Gastroesophageal sphincter (tissue), 4 donors: ENCODE results near the gene PPP1R37. TPM values are rescaled to one million over a fixed set of nuclear protein-coding genes. Genes with fewer than 3 reads are reported as not detected.

Experiments used
- ATAC-seq: fragments of 150-250 bp; one replicate; pipeline ENCODE4 v1.9.1; 2016; ENCODE audit warnings: mild to moderate bottlenecking, moderate library complexity
- H3K27ac ChIP-seq, 4 donors: fragments of 200-600 bp; sonication (generic) in 3 of 4; 1 replicate in 3 of 4; 2 replicates in 1 of 4; pipeline ENCODE4 v1.5.1; 2016 to 2019
- H3K27me3 ChIP-seq: fragments of 200-600 bp; sonication (generic); one replicate; pipeline ENCODE4 v1.5.1; 2019
- H3K36me3 ChIP-seq, 2 donors: fragments of 200-600 bp; sonication (generic); one replicate each; pipeline ENCODE4 v1.5.1; 2019; ENCODE audit warnings: control low read depth in 1 of 2
- H3K4me1 ChIP-seq, 3 donors: fragments of 200-600 bp; sonication (generic); 1 replicate in 2 of 3; 2 replicates in 1 of 3; pipeline ENCODE4 v1.5.1; 2016 to 2019; ENCODE audit warnings: control low read depth in 2 of 3
- H3K4me3 ChIP-seq, 2 donors: fragments of 200-600 bp; sonication (generic); one replicate each; pipeline ENCODE4 v1.5.1; 2019; ENCODE audit warnings: mild to moderate bottlenecking in 1 of 2, moderate library complexity in 1 of 2
- H3K9me3 ChIP-seq, 3 donors: fragments of 200-600 bp; sonication (generic); one replicate each; pipeline ENCODE4 v1.5.1; 2017 to 2019; ENCODE audit warnings: control low read depth in 2 of 3
- EP300 ChIP-seq: sonication (generic); formaldehyde crosslinking; IDR thresholded peaks from one replicate; pipeline ENCODE4 v1.6.1; 2017; ENCODE audit warnings: antibody characterized with exemption, mild to moderate bottlenecking
- POLR2A ChIP-seq, 2 donors: fragments of 450-650 bp; IDR thresholded peaks; one replicate each; pipeline ENCODE4 v1.6.1; 2017; ENCODE audit warnings: antibody characterized with exemption in 2 of 2, mild to moderate bottlenecking in 2 of 2, moderate library complexity in 1 of 2
- POLR2AphosphoS5 ChIP-seq: sonication (generic); formaldehyde crosslinking; IDR thresholded peaks from one replicate; pipeline ENCODE4 v1.6.1; 2017; ENCODE audit warnings: antibody characterized with exemption
- WGBS, 2 donors: methylation state at CpG; one replicate each; pipeline ENCODE4 v1.1.5; 2018; ENCODE audit warnings: low coverage in 1 of 2; 5-methylcytosine and 5-hydroxymethylcytosine counted together
- total RNA-seq, 4 donors: library from RNA; depleted of rRNA; stranded (reverse); fragments of >200 nt; gene quantifications; one replicate each; pipeline ENCODE4 v1.1.0, GENCODE V29; 2016
- TF ChIP-seq, protein P1 (sequence below), 4 experiments: fragments of 200-600 bp in 2 of 4; fragments of 450-650 bp in 2 of 4; sonication (generic) in 1 of 4; IDR thresholded peaks; one replicate each; pipeline ENCODE4 v1.5.1; 2017 to 2019; ENCODE audit warnings: antibody characterized with exemption in 4 of 4, mild to moderate bottlenecking in 2 of 4, moderate library complexity in 2 of 4

PPP1R37 gene
- total RNA-seq, 4 donors from 2014 or later = 22.6 to 51.4 (median 24.6) TPM

GRCh38 chr19:45135176-45135885 lies 42.4 kb downstream of the PPP1R37 start:
- WGBS, 2 donors = 93 to 94% methylated on average over 7 to 10 of the region's 21 CpGs

GRCh38 chr19:45136507-45137178 lies 43.7 kb downstream of the PPP1R37 start:
- Histone ChIP-seq H3K36me3 (peaks cover 0 to 24% of the 10 kb centered on the region in 2 donors), H3K4me3 (no peak overlapping the region), H3K27ac (peak overlapping the region in 2 of 4 donors; percentile 52 to 55), H3K9me3 (no peaks in the 10 kb centered on the region), H3K4me1 (peaks cover 0 to 29% (median 11%) of the 10 kb centered on the region in 3 donors), H3K27me3 (no peaks in the 10 kb centered on the region)
- ATAC-seq = no peak
- WGBS, 2 donors = 65% methylated on average over 5 of the region's 12 CpGs; no CpG with 5 or more reads in 1 of the 2 donors
- no peak for TF ChIP-seq POLR2A (IDR thresholded peaks at IDR 0.05)
- TF ChIP-seq, protein P1, sequence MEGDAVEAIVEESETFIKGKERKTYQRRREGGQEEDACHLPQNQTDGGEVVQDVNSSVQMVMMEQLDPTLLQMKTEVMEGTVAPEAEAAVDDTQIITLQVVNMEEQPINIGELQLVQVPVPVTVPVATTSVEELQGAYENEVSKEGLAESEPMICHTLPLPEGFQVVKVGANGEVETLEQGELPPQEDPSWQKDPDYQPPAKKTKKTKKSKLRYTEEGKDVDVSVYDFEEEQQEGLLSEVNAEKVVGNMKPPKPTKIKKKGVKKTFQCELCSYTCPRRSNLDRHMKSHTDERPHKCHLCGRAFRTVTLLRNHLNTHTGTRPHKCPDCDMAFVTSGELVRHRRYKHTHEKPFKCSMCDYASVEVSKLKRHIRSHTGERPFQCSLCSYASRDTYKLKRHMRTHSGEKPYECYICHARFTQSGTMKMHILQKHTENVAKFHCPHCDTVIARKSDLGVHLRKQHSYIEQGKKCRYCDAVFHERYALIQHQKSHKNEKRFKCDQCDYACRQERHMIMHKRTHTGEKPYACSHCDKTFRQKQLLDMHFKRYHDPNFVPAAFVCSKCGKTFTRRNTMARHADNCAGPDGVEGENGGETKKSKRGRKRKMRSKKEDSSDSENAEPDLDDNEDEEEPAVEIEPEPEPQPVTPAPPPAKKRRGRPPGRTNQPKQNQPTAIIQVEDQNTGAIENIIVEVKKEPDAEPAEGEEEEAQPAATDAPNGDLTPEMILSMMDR (IDR thresholded peaks at IDR 0.05) = no peak
- TF ChIP-seq EP300 = no peak
- no peak for TF ChIP-seq POLR2AphosphoS5

More at GRCh38 chr19:45135176-45135885, 42.4 kb downstream of the PPP1R37 start:
- H3K36me3 ChIP-seq = peaks cover 0 to 11% of the 10 kb centered on the region in 2 donors
- TF ChIP-seq, protein P1 (IDR thresholded peaks at IDR 0.05) = no peak
- TF ChIP-seq EP300 = no peak
- no peak for TF ChIP-seq POLR2A (IDR thresholded peaks at IDR 0.05)
- no peak for TF ChIP-seq POLR2AphosphoS5
- peaks cover 0 to 29% (median 11%) of the 10 kb centered on the region in 3 donors for H3K4me1 ChIP-seq
- no peak overlapping the region for H3K4me3 ChIP-seq
- ATAC-seq = no peak
- no peak overlapping the region for H3K27ac ChIP-seq
- no peaks in the 10 kb centered on the region for H3K27me3 ChIP-seq
- no peaks in the 10 kb centered on the region for H3K9me3 ChIP-seq

- peak overlapping the region in 2 of 4 donors; percentile 52 to 55 for H3K27ac ChIP-seq
- ATAC-seq = peak; percentile 25
- no peaks in the 10 kb centered on the region for H3K27me3 ChIP-seq
- H3K4me3 ChIP-seq = no peak overlapping the region
- no peak for TF ChIP-seq EP300
- no peak for TF ChIP-seq POLR2A (IDR thresholded peaks at IDR 0.05)
- TF ChIP-seq, protein P1 (IDR thresholded peaks at IDR 0.05) = peak in 1 of 4 experiments; percentile 8
- TF ChIP-seq POLR2AphosphoS5 = no peak
- peaks cover 0 to 29% (median 11%) of the 10 kb centered on the region in 3 donors for H3K4me1 ChIP-seq
- WGBS, 2 donors = 10 to 59% methylated on average over 5 to 11 of the region's 17 CpGs
- peaks cover 0 to 30% of the 10 kb centered on the region in 2 donors for H3K36me3 ChIP-seq
- no peaks in the 10 kb centered on the region for H3K9me3 ChIP-seq
Observed at GRCh38 chr19:45137179-45137761, 44.3 kb downstream of the PPP1R37 start.

GRCh38 chr19:45138303-45138751 lies 45.3 kb downstream of the PPP1R37 start:
- Histone ChIP-seq H3K9me3 (no peaks in the 10 kb centered on the region), H3K27ac (no peak overlapping the region), H3K4me1 (peaks cover 0 to 29% (median 11%) of the 10 kb centered on the region in 3 donors), H3K36me3 (peaks cover 0 to 41% of the 10 kb centered on the region in 2 donors), H3K4me3 (no peak overlapping the region), H3K27me3 (no peaks in the 10 kb centered on the region)
- WGBS, 2 donors = 75 to 96% methylated on average over 4 to 5 of the region's 11 CpGs
- no peak for ATAC-seq
- no peak for TF ChIP-seq POLR2AphosphoS5
- TF ChIP-seq POLR2A (IDR thresholded peaks at IDR 0.05) = no peak
- TF ChIP-seq EP300 = no peak
- TF ChIP-seq, protein P1 (IDR thresholded peaks at IDR 0.05) = no peak
